Esophagus muscularis mucosa (tissue), 4 donors: Measurements from ENCODE around the gene TADA2B. TPM values are rescaled to one million over a fixed set of nuclear protein-coding genes. Genes with fewer than 3 reads are reported as not detected.

ENCODE experiments used
- DNase-seq: peaks from one replicate; pipeline ENCODE4 v3.0.0-alpha.2; 2017; ENCODE audit errors: extremely low spot score
- H3K27ac ChIP-seq, 4 donors: fragments of 200-600 bp; sonication (generic); replicated peaks in 1 of 4; 1 replicate in 3 of 4; 2 replicates in 1 of 4; pipeline ENCODE4 v1.5.1; 2016 to 2019; ENCODE audit warnings: mild to moderate bottlenecking in 1 of 4
- H3K27me3 ChIP-seq, 4 donors: fragments of 200-600 bp; sonication (generic); one replicate each; pipeline versions ENCODE4 v1.5.1 to v1.6.0; 2016 to 2019
- H3K36me3 ChIP-seq, 4 donors: fragments of 200-600 bp; sonication (generic); one replicate each; pipeline ENCODE4 v1.5.1; 2016 to 2019
- H3K4me1 ChIP-seq, 4 donors: fragments of 200-600 bp; sonication (generic); one replicate each; pipeline ENCODE4 v1.5.1; 2016 to 2019
- H3K4me3 ChIP-seq, 4 donors: fragments of 200-600 bp; sonication (generic); 1 replicate in 2 of 4; 2 replicates in 2 of 4; pipeline ENCODE4 v1.5.1; 2016 to 2019; ENCODE audit warnings: mild to moderate bottlenecking in 4 of 4, moderate library complexity in 1 of 4
- H3K9me3 ChIP-seq, 4 donors: fragments of 200-600 bp; sonication (generic); 1 replicate in 3 of 4; 2 replicates in 1 of 4; pipeline ENCODE4 v1.5.1; 2016 to 2019
- EP300 ChIP-seq: sonication (generic); formaldehyde crosslinking; IDR thresholded peaks from one replicate; pipeline ENCODE4 v1.6.1; 2017; ENCODE audit warnings: antibody characterized with exemption
- POLR2A ChIP-seq: fragments of 450-650 bp; IDR thresholded peaks from one replicate; pipeline ENCODE4 v1.6.1; 2017; ENCODE audit warnings: antibody characterized with exemption, moderate library complexity, mild to moderate bottlenecking, low read depth
- POLR2AphosphoS5 ChIP-seq, 2 donors: sonication (generic); formaldehyde crosslinking; IDR thresholded peaks; one replicate each; pipeline ENCODE4 v1.6.1; 2017; ENCODE audit warnings: antibody characterized with exemption in 2 of 2
- WGBS: methylation state at CpG from one replicate; pipeline ENCODE4 v1.1.5; 2018; 5-methylcytosine and 5-hydroxymethylcytosine counted together
- intact Hi-C: fragments of 100-400 bp; cut with DNase I; formaldehyde crosslinking; loops from one replicate; pipeline ENCODE4 v1.15.1; 2023
- total RNA-seq, 4 donors: library from RNA; depleted of rRNA; stranded (reverse); fragments of >200 nt; gene quantifications; one replicate each; pipeline versions ENCODE4 v1.1.0 to v1.2.1, GENCODE V29; 2016
- TF ChIP-seq, protein P1 (sequence below), 3 experiments: fragments of 200-600 bp in 2 of 3; fragments of 450-650 bp in 1 of 3; sonication (generic) in 2 of 3; IDR thresholded peaks; one replicate each; pipeline ENCODE4 v1.5.1; 2017 to 2019; ENCODE audit warnings: antibody characterized with exemption in 3 of 3, mild to moderate bottlenecking in 2 of 3, moderate library complexity in 1 of 3

TADA2B gene
- total RNA-seq, 4 donors from 2014 or later = 19.9 to 31.7 (median 26.3) TPM

GRCh38 chr4:7021355-7021754, 21.8 kb upstream of the TADA2B start:
- intact Hi-C loops = no loop called here
- Histone ChIP-seq H3K36me3 (peaks cover 18 to 94% (median 75%) of the 10 kb centered on the region in 4 donors), H3K4me3 (no peak overlapping the region), H3K4me1 (no peaks in the 10 kb centered on the region), H3K9me3 (no peaks in the 10 kb centered on the region), H3K27me3 (no peaks in the 10 kb centered on the region), H3K27ac (no peak overlapping the region)
- 74% methylated on average over 5 of the region's 5 CpGs for WGBS
- DNase-seq = no peak
- TF ChIP-seq, protein P1, sequence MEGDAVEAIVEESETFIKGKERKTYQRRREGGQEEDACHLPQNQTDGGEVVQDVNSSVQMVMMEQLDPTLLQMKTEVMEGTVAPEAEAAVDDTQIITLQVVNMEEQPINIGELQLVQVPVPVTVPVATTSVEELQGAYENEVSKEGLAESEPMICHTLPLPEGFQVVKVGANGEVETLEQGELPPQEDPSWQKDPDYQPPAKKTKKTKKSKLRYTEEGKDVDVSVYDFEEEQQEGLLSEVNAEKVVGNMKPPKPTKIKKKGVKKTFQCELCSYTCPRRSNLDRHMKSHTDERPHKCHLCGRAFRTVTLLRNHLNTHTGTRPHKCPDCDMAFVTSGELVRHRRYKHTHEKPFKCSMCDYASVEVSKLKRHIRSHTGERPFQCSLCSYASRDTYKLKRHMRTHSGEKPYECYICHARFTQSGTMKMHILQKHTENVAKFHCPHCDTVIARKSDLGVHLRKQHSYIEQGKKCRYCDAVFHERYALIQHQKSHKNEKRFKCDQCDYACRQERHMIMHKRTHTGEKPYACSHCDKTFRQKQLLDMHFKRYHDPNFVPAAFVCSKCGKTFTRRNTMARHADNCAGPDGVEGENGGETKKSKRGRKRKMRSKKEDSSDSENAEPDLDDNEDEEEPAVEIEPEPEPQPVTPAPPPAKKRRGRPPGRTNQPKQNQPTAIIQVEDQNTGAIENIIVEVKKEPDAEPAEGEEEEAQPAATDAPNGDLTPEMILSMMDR (IDR thresholded peaks at IDR 0.05) = no peak
- TF ChIP-seq POLR2A (no peak), EP300 (no peak), POLR2AphosphoS5 (IDR thresholded peaks at IDR 0.05) (no peak)

- DNase-seq = no peak
- no peak overlapping the region for H3K4me3 ChIP-seq
- TF ChIP-seq EP300 = no peak
- TF ChIP-seq POLR2A = no peak
- TF ChIP-seq, protein P1 (IDR thresholded peaks at IDR 0.05) = no peak
- no peak for TF ChIP-seq POLR2AphosphoS5 (IDR thresholded peaks at IDR 0.05)
- peaks cover 14 to 94% (median 73%) of the 10 kb centered on the region in 4 donors for H3K36me3 ChIP-seq
- 77% methylated on average over 11 of the region's 13 CpGs for WGBS
- intact Hi-C loops = no loop called here
- H3K4me1 ChIP-seq = no peaks in the 10 kb centered on the region
- H3K27me3 ChIP-seq = no peaks in the 10 kb centered on the region
- H3K27ac ChIP-seq = no peak overlapping the region
- no peaks in the 10 kb centered on the region for H3K9me3 ChIP-seq
These were observed 21.1 kb upstream of the TADA2B start for GRCh38 chr4:7021930-7022664.

- no peak for DNase-seq
- WGBS = 85% methylated on average over 9 of the region's 16 CpGs
- no peak overlapping the region for H3K4me3 ChIP-seq
These were observed 19.7 kb upstream of the TADA2B start for GRCh38 chr4:7023486-7023885.

GRCh38 chr4:7023901-7024300, 19.3 kb upstream of the TADA2B start:
- no peaks in the 10 kb centered on the region for H3K27me3 ChIP-seq
- peaks cover 14 to 93% (median 74%) of the 10 kb centered on the region in 4 donors for H3K36me3 ChIP-seq
- H3K9me3 ChIP-seq = no peaks in the 10 kb centered on the region
- no peak for TF ChIP-seq POLR2A
- no peak for TF ChIP-seq POLR2AphosphoS5 (IDR thresholded peaks at IDR 0.05)
- TF ChIP-seq EP300 = no peak
- TF ChIP-seq, protein P1 (IDR thresholded peaks at IDR 0.05) = no peak
- DNase-seq = no peak
- H3K27ac ChIP-seq = no peak overlapping the region
- WGBS = 85% methylated on average over 7 of the region's 12 CpGs
- H3K4me3 ChIP-seq = no peak overlapping the region
- intact Hi-C loops = no loop called here
- no peaks in the 10 kb centered on the region for H3K4me1 ChIP-seq

More at GRCh38 chr4:7023486-7023885, 19.7 kb upstream of the TADA2B start:
- no peaks in the 10 kb centered on the region for H3K9me3 ChIP-seq
- H3K4me1 ChIP-seq = no peaks in the 10 kb centered on the region
- no peak overlapping the region for H3K27ac ChIP-seq
- peaks cover 14 to 93% (median 76%) of the 10 kb centered on the region in 4 donors for H3K36me3 ChIP-seq
- H3K27me3 ChIP-seq = no peaks in the 10 kb centered on the region
- TF ChIP-seq, protein P1 (IDR thresholded peaks at IDR 0.05) = no peak
- no peak for TF ChIP-seq POLR2A
- no peak for TF ChIP-seq POLR2AphosphoS5 (IDR thresholded peaks at IDR 0.05)
- TF ChIP-seq EP300 = no peak
- intact Hi-C loops = no loop called here
